GM19455 (cell line): ENCODE results near the gene ERICH6B.

Experiments
- ATAC-seq: cut with Tn5 transposase; IDR thresholded peaks from one replicate; pipeline ENCODE4 v1.9.1; 2021; ENCODE audit not compliant: unreplicated experiment

The ERICH6B gene

DNA sequence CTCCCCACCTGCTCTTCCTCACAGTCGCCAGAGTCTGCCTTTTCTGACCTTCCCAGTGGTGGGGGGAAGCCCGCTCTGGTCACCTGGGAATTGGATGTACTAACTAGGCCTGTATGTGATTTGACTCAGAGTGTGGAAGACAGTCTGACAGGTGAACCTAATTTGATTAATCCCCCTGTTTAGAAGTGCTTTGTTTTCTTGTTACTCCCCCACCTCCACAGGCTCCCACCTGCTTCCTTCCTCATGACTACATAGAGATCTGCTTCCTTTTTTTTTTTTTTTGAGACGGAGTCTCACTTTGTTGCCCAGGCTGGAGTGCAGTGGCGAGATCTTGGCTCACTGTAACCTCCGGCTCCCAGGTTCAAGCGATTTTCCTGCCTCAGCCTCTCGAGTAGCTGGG is 106.8 kb downstream of the ERICH6B start:
- no peak for ATAC-seq

- ATAC-seq: no peak
These were observed 108.7 kb downstream of the ERICH6B start for GRCh38 chr13:45506811-45507210.

DNA sequence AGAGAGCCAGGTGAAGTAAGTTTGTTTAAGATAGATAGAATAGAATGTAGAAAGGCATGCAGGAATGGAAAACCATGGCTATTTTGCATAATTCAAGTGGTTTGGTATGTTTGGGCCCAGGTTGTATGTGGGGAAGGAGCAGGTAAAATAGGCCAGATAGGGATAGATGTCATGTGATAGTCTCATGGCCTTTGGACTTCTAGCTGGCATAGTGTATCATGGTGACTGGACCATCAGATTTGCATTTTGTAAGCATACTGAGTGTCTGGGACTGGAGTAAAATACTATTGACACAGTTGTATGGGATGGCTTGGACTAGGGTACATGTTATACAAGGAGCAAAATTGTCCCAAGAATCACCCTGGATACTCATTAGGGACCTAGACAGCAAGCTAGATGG is 111.9 kb downstream of the ERICH6B start:
- no peak for ATAC-seq

DNA sequence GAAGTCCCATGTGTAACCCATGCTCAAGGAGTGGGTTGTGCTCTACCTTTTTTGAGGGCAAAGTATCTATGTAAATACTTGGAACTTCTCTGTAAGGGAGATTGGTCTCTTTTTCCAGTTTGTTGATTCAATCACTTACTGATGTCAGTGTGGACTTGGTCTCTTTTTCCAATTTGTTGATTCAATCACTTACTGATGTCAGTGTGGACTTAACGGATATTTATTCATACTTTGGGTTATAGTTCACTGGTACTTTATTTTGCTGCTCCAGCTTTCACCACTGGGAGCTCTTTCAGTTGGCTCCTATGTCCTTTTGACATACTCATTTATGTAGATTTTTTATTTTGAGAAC is 114.4 kb downstream of the ERICH6B start:
- ATAC-seq: no peak

DNA sequence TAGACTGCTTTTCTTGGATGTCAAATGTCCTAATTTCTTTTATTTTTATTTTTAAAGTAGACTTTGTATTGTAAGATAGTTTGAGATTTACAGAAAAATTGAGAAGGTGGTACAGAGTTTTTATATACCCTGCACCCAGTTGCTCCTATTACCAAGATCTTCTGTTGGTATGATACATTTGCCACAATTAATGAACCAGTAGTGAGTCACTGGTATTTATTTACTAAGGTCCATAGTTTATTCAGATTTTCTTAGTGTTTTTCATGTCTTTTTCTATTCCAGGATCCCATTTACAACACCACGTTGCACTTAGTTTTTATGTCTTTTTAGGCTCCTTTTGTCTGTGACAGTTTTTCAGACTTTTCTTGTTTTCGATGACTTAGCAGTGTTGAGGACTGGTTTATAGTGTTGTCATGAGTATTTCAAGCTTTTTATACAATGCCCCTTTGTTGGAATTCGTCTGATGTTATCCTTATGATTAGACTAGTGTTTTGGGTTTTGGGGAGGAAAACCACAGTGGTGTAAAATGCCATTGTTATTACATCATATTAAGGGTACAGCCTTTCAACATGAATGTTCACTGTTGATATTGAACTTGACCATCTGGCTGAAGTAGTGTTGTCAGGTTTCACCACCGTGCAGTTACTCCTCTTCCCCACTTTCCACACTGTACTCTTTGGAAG is 114.9 kb downstream of the ERICH6B start:
- ATAC-seq: no peak

- ATAC-seq: no peak
These were observed 118.6 kb downstream of the ERICH6B start for GRCh38 chr13:45496942-45497341.

- no peak for ATAC-seq
These were observed 123.0 kb downstream of the ERICH6B start for GRCh38 chr13:45492538-45492937.
